HepG2 (cell line): ENCODE measurements around the gene SEMA6B. TPM values are rescaled to one million over a fixed set of nuclear protein-coding genes. Genes with fewer than 3 reads are reported as not detected.

Experiments
- ATAC-seq: fragments of 200-7000 bp; cut with Tn5 transposase; 3 replicates; pipeline ENCODE4 v1.9.1; 2020; ENCODE audit warnings: mild to moderate bottlenecking, moderate library complexity
- BruUV-seq: library from RNA; stranded (reverse); fragments of 400-500 nt; replicated peaks from 2 replicates; lab custom pipeline; 2021; lab: Mats Ljungman, UMichigan
- CTCF ChIA-PET: fragments of 300-600 bp; formaldehyde crosslinking; extraction: SDS; loops from one replicate; lab custom pipeline; 2021; ENCODE audit warnings: low total read pairs, inconsistent platforms, low intra/inter-chr PET ratio; lab: Yijun Ruan, JAX
- POLR2A ChIA-PET: fragments of 350-600 bp; sonication (Branson Sonifier 250); formaldehyde crosslinking; loops from one replicate; lab custom pipeline; 2020; ENCODE audit warnings: antibody characterized with exemption, inconsistent platforms; lab: Yijun Ruan, JAX
- DNase-seq: peaks from one replicate; pipeline ENCODE4 v3.0.0-alpha.2; 2015; ENCODE audit warnings: low spot score
- FAIRE-seq: peaks from 3 replicates; lab custom pipeline; 2011; peaks lifted over from hg19 to GRCh38; lab: Jason Lieb, UNC
- H2AFZ ChIP-seq: one replicate; pipeline ENCODE4 v1.6.1; 2011; ENCODE audit warnings: low read length, inconsistent platforms
- H3K27ac ChIP-seq: fragments of 300-600 bp; 3 replicates; pipeline ENCODE4 v1.8.0; 2011; ENCODE audit warnings: mixed run types, mild to moderate bottlenecking, mixed read lengths, low read length, inconsistent platforms; ENCODE audit not compliant: insufficient read depth; ENCODE audit errors: extremely low read length
- H3K27me3 ChIP-seq, 2 experiments: fragments of 200-600 bp in 1 of 2; 2 replicates in 1 of 2; 3 replicates in 1 of 2; pipeline versions ENCODE4 v1.6.0 to v1.8.0; 2011; ENCODE audit warnings: low read length in 2 of 2, mild to moderate bottlenecking in 2 of 2, moderate library complexity in 2 of 2, inconsistent platforms in 1 of 2; ENCODE audit not compliant: insufficient read depth in 2 of 2, control insufficient read depth in 1 of 2
- H3K36me3 ChIP-seq, 2 experiments: fragments of 200-600 bp in 1 of 2; replicated peaks in 1 of 2; 2 replicates in 1 of 2; 3 replicates in 1 of 2; pipeline versions ENCODE4 v1.5.1 to v1.8.0; 2011; ENCODE audit warnings: low read length in 2 of 2, inconsistent platforms in 1 of 2; ENCODE audit not compliant: insufficient read depth in 2 of 2, control insufficient read depth in 1 of 2
- H3K4me1 ChIP-seq: 2 replicates; pipeline ENCODE4 v1.5.1; 2012; ENCODE audit warnings: low read length, inconsistent platforms; ENCODE audit not compliant: insufficient read depth
- H3K4me2 ChIP-seq: 2 replicates; pipeline ENCODE4 v1.6.0; 2011; ENCODE audit warnings: low read depth, low read length, inconsistent platforms
- H3K4me3 ChIP-seq, 3 experiments: fragments of 200-600 bp in 1 of 3; sonication (generic), shearing (Covaris generic) in 1 of 3; replicated peaks in 1 of 3; 2 replicates each; pipeline ENCODE4 v1.5.1; 2011 to 2016; ENCODE audit warnings: low read length in 3 of 3, inconsistent platforms in 2 of 3, low read depth in 2 of 3, mild to moderate bottlenecking in 2 of 3, control low read depth in 1 of 3, mixed read lengths in 1 of 3; ENCODE audit not compliant: insufficient read depth in 1 of 3
- H3K79me2 ChIP-seq: one replicate; pipeline ENCODE4 v1.6.1; 2011; ENCODE audit warnings: low read length, inconsistent platforms; ENCODE audit not compliant: insufficient read depth
- H3K9ac ChIP-seq: 2 replicates; pipeline ENCODE4 v1.6.0; 2011; ENCODE audit warnings: mild to moderate bottlenecking, low read depth, low read length, inconsistent platforms; ENCODE audit not compliant: insufficient read depth
- H3K9me3 ChIP-seq: 2 replicates; pipeline ENCODE4 v1.5.1; 2012; ENCODE audit warnings: mild to moderate bottlenecking, low read length
- H4K20me1 ChIP-seq: 2 replicates; pipeline ENCODE4 v1.6.0; 2011; ENCODE audit warnings: inconsistent platforms, mild to moderate bottlenecking, low read length, moderate library complexity; ENCODE audit not compliant: insufficient read depth
- BHLHE40 ChIP-seq: IDR thresholded peaks from 2 replicates; pipeline ENCODE4 v1.6.1; 2011; ENCODE audit warnings: low read length, improper control_type of control experiment
- HDAC1 ChIP-seq: sonication (generic); formaldehyde crosslinking; IDR thresholded peaks from 2 replicates; pipeline ENCODE4 v1.5.1; 2020; ENCODE audit warnings: mild to moderate bottlenecking, missing genetic modification reagents
- RBM39 ChIP-seq: fragments of 200-400 bp; formaldehyde crosslinking; IDR thresholded peaks from one replicate; pipeline ENCODE4 v1.6.1; 2018; ENCODE audit warnings: antibody characterized with exemption, mild to moderate bottlenecking, low read depth, low read length; ENCODE audit not compliant: poor library complexity, severe bottlenecking
- SMC3 ChIP-seq: IDR thresholded peaks from 2 replicates; pipeline ENCODE4 v1.6.1; 2011; ENCODE audit warnings: low read length, improper control_type of control experiment
- SNRNP70 ChIP-seq: fragments of 200-400 bp; formaldehyde crosslinking; IDR thresholded peaks from 2 replicates; pipeline ENCODE4 v1.6.1; 2017; ENCODE audit warnings: mild to moderate bottlenecking, low read depth, low read length, moderate library complexity
- SOX6 ChIP-seq, 2 experiments: fragments of 450-650 bp in 1 of 2; sonication (generic) in 1 of 2; formaldehyde crosslinking in 1 of 2; IDR thresholded peaks; 2 replicates each; pipeline versions ENCODE4 v1.4.0 to v1.6.1; 2017 to 2020; ENCODE audit warnings: antibody characterized with exemption in 1 of 2, mild to moderate bottlenecking in 1 of 2, missing genetic modification reagents in 1 of 2
- ZFY ChIP-seq: sonication (generic); formaldehyde crosslinking; IDR thresholded peaks from 2 replicates; pipeline ENCODE4 v1.4.0; 2020; ENCODE audit warnings: missing genetic modification reagents
- ZNF329 ChIP-seq: sonication (generic); formaldehyde crosslinking; IDR thresholded peaks from 2 replicates; pipeline ENCODE4 v1.9.0; 2021; ENCODE audit warnings: low read depth, mild to moderate bottlenecking, missing genetic modification reagents
- ZNF367 ChIP-seq: sonication (generic); formaldehyde crosslinking; IDR thresholded peaks from 2 replicates; pipeline ENCODE4 v1.4.0; 2020; ENCODE audit warnings: missing genetic modification reagents, borderline replicate concordance
- ZNF441 ChIP-seq: sonication (generic); formaldehyde crosslinking; IDR thresholded peaks from 2 replicates; pipeline ENCODE4 v1.7.0; 2021; ENCODE audit warnings: missing genetic modification reagents, borderline replicate concordance
- ZNF768 ChIP-seq: sonication (generic); formaldehyde crosslinking; IDR thresholded peaks from 2 replicates; pipeline ENCODE4 v1.4.0; 2020; ENCODE audit warnings: missing genetic modification reagents
- WGBS: methylation state at CpG from one replicate; pipeline ENCODE4 v1.1.6; 2017; ENCODE audit warnings: low lambda C conversion rate; 5-methylcytosine and 5-hydroxymethylcytosine counted together
- in situ Hi-C: cut with HindIII; loops from 2 replicates; pipeline ENCODE4 v1.10.0; 2017; ENCODE audit warnings: low pct_unique_long_range_greater_than_20kb; ENCODE audit not compliant: extremely low pct_ligation_motif_present
- intact Hi-C: fragments of 100-400 bp; cut with micrococcal nuclease; formaldehyde crosslinking; loops from one replicate; pipeline ENCODE4 v1.10.0; 2022; ENCODE audit not compliant: unreplicated experiment
- polyA plus RNA-seq, 8 experiments: library from polyadenylated mRNA; depleted of rRNA in 3 of 8; stranded (reverse) in 7 of 8; unstranded in 1 of 8; fragments of >200 nt; fragmentation: Illumina TruSeq in 4 of 8; extraction: Trizol in 4 of 8; gene quantifications; 2 replicates each; pipeline versions ENCODE4 v1.2.1 to v1.2.3, GENCODE V29; 2011 to 2016; ENCODE audit warnings: low read depth in 4 of 8, missing spikeins in 1 of 8, mixed read lengths in 1 of 8; ENCODE audit not compliant: insufficient read depth in 1 of 8
- total RNA-seq, 5 experiments: library from RNA; depleted of rRNA; stranded (reverse); fragments of >200 nt; fragmentation: Illumina TruSeq; extraction: Trizol; gene quantifications; 2 replicates each; pipeline ENCODE4 v1.2.3, GENCODE V29; 2016; ENCODE audit warnings: low read depth in 1 of 5
- TF ChIP-seq, protein P1 (sequence below): sonication (generic); formaldehyde crosslinking; IDR thresholded peaks from 2 replicates; pipeline ENCODE4 v1.5.1; 2020; ENCODE audit warnings: mild to moderate bottlenecking, moderate library complexity, missing genetic modification reagents
- TF ChIP-seq, protein P2 (sequence below): sonication (generic); formaldehyde crosslinking; IDR thresholded peaks from 2 replicates; pipeline ENCODE4 v1.4.0; 2020; ENCODE audit warnings: missing genetic modification reagents, borderline replicate concordance
- TF ChIP-seq, protein P3 (sequence below): sonication (generic); formaldehyde crosslinking; IDR thresholded peaks from 2 replicates; pipeline ENCODE4 v1.5.1; 2020; ENCODE audit warnings: mild to moderate bottlenecking, missing genetic modification reagents, moderate library complexity

Gene SEMA6B
- total and polyA plus RNA-seq, 2 of the 13 experiments (the other 11 are each of a cell fraction or from before 2014, with no cell fraction given), result 45.5 to 67.1 TPM

DNA sequence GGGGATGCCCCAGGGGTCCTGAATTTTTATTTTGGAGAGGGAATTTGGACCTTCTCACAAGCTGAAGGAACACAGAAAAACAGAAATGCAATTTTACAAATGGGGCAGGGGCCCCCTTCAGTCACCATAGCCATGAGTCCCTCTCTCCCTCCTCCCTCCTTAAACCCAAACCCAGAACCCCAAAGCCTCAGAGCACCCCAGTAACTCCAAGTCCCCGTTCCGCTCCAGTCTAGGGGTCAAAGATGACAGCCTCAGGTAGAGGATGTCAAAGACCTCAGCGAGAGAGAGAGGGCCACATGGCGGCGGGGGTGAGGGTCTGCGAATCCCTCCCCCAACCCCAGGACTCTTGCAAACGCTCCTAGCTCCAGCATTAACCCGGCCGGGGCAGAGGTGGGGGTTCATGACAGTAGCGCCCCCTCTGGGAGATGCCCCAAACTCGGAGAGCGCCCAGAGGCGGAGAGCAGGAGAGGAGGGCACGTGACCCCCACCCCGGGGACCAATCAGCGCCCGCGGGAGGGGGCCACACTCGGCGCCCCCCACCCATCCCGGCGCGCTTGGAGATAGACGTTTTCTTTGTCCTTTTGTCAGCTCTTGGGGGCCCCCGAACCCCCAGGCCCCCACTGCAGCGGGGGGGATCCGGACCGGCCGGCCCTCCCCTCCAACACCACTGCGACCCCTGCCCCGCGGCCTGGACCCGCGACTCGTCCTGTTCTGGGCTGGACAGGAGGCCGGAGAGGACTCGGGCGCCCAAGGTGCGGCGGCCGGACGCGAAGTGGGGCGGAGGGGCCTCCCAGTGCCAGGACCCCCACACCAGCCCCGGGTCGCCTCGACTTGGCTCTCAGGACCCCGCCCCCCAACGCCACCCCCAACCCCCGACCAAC lies 20.8 kb upstream of the SEMA6B start:
- intact Hi-C loops, result no loop called here
- H3K9me3 ChIP-seq, result no peaks in the 10 kb centered on the region
- TF ChIP-seq ZNF768 (peak; percentile 39; the same call in 1 of the 2 replicates), HDAC1 (CRISPR knock-in tag) (0 out of 2 replicates have a peak, but pooled peaks have one; percentile 43), ZNF329 (CRISPR knock-in tag) (0 out of 2 replicates have a peak, but pooled peaks have one; percentile 40), SMC3 (no peak), SNRNP70 (no peak), ZNF367 (CRISPR knock-in tag) (no peak), ZFY (peak; percentile 51; the same call in 1 of the 2 replicates), ZNF441 (no peak), RBM39 (no peak), BHLHE40 (peak; percentile 80), SOX6 (IDR thresholded peaks at IDR 0.05) (no peak), SOX6 (CRISPR knock-in tag; IDR thresholded peaks at IDR 0.05) (0 out of 2 replicates have a peak, but pooled peaks have one; percentile 20)
- TF ChIP-seq, protein P1, sequence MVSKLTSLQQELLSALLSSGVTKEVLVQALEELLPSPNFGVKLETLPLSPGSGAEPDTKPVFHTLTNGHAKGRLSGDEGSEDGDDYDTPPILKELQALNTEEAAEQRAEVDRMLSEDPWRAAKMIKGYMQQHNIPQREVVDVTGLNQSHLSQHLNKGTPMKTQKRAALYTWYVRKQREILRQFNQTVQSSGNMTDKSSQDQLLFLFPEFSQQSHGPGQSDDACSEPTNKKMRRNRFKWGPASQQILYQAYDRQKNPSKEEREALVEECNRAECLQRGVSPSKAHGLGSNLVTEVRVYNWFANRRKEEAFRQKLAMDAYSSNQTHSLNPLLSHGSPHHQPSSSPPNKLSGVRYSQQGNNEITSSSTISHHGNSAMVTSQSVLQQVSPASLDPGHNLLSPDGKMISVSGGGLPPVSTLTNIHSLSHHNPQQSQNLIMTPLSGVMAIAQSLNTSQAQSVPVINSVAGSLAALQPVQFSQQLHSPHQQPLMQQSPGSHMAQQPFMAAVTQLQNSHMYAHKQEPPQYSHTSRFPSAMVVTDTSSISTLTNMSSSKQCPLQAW (CRISPR knock-in tag), result no peak
- TF ChIP-seq, protein P2, sequence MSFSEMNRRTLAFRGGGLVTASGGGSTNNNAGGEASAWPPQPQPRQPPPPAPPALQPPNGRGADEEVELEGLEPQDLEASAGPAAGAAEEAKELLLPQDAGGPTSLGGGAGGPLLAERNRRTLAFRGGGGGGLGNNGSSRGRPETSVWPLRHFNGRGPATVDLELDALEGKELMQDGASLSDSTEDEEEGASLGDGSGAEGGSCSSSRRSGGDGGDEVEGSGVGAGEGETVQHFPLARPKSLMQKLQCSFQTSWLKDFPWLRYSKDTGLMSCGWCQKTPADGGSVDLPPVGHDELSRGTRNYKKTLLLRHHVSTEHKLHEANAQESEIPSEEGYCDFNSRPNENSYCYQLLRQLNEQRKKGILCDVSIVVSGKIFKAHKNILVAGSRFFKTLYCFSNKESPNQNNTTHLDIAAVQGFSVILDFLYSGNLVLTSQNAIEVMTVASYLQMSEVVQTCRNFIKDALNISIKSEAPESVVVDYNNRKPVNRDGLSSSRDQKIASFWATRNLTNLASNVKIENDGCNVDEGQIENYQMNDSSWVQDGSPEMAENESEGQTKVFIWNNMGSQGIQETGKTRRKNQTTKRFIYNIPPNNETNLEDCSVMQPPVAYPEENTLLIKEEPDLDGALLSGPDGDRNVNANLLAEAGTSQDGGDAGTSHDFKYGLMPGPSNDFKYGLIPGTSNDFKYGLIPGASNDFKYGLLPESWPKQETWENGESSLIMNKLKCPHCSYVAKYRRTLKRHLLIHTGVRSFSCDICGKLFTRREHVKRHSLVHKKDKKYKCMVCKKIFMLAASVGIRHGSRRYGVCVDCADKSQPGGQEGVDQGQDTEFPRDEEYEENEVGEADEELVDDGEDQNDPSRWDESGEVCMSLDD (CRISPR knock-in tag), result peak; percentile 88; the same call in 1 of the 2 replicates
- TF ChIP-seq, protein P3, sequence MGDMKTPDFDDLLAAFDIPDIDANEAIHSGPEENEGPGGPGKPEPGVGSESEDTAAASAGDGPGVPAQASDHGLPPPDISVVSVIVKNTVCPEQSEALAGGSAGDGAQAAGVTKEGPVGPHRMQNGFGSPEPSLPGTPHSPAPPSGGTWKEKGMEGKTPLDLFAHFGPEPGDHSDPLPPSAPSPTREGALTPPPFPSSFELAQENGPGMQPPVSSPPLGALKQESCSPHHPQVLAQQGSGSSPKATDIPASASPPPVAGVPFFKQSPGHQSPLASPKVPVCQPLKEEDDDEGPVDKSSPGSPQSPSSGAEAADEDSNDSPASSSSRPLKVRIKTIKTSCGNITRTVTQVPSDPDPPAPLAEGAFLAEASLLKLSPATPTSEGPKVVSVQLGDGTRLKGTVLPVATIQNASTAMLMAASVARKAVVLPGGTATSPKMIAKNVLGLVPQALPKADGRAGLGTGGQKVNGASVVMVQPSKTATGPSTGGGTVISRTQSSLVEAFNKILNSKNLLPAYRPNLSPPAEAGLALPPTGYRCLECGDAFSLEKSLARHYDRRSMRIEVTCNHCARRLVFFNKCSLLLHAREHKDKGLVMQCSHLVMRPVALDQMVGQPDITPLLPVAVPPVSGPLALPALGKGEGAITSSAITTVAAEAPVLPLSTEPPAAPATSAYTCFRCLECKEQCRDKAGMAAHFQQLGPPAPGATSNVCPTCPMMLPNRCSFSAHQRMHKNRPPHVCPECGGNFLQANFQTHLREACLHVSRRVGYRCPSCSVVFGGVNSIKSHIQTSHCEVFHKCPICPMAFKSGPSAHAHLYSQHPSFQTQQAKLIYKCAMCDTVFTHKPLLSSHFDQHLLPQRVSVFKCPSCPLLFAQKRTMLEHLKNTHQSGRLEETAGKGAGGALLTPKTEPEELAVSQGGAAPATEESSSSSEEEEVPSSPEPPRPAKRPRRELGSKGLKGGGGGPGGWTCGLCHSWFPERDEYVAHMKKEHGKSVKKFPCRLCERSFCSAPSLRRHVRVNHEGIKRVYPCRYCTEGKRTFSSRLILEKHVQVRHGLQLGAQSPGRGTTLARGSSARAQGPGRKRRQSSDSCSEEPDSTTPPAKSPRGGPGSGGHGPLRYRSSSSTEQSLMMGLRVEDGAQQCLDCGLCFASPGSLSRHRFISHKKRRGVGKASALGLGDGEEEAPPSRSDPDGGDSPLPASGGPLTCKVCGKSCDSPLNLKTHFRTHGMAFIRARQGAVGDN (CRISPR knock-in tag), result peak; percentile 74

More for the DNA sequence above, 20.8 kb upstream of the SEMA6B start:
- Histone ChIP-seq H3K27me3 (no peaks in the 10 kb centered on the region), H3K4me3 (peak overlapping the region; percentile 84 to 92 (median 91)), H4K20me1 (peaks cover 39% of the 10 kb centered on the region), H3K36me3 (peaks cover 1 to 10% of the 10 kb centered on the region in 2 experiments; a peak in 3 of 5 replicates), H3K9ac (peak overlapping the region; percentile 76), H3K4me1 (peaks cover 81% of the 10 kb centered on the region), H3K79me2 (peaks cover 55% of the 10 kb centered on the region), H2AFZ (no peak overlapping the region), H3K4me2 (peak overlapping the region; percentile 90), H3K27ac (peak overlapping the region; percentile 74)
- 6% methylated on average over 9 of the region's 50 CpGs for WGBS
- ChIA-PET POLR2A (interaction anchor here (1.0 to 1.4 kb wide), 2 partner anchors 12 to 41 kb away, joined by 3 read pairs; partner anchors contain the start of gene LRG1), CTCF (no interaction called here)
- DNase-seq (no peak), FAIRE-seq (no peak), ATAC-seq (no peak)
- in situ Hi-C loops, result no loop called here
- no TSS peak for BruUV-seq
